Activated naive CD4-positive, alpha-beta T cell treated with anti-CD3 and anti-CD28 coated beads, Interleukin-2, amount 50 U/mL, for 72 hours (primary cell): ENCODE results near the gene HSD17B1. TPM values are rescaled to one million over a fixed set of nuclear protein-coding genes. Genes with fewer than 3 reads are reported as not detected.
A peak's percentile ranks its signal among the peaks of the same experiment; 100 is the strongest.
"Not testable (repeated sequence)": the region's sequence is repeated elsewhere in the genome, so short reads cannot be mapped to it uniquely, and the experiment has no call there.

Source experiments
- ATAC-seq, 2 donors: fragments of 150-1000 bp; cut with Tn5 transposase; 2 replicates each; pipeline ENCODE4 v1.10.0; 2021; ENCODE audit warnings: mild to moderate bottlenecking in 2 of 2, moderate library complexity in 2 of 2
- DNase-seq, 2 donors: peaks; one replicate each; pipeline ENCODE4 v3.0.0; 2021 to 2022; ENCODE audit warnings: low spot score in 2 of 2
- H3K27ac Mint-ChIP-seq, 2 donors: one replicate each; pipeline ENCODE4 v1.8.0; 2022; ENCODE audit warnings: mild to moderate bottlenecking in 2 of 2, mixed read lengths in 2 of 2
- H3K36me3 Mint-ChIP-seq, 2 donors: one replicate each; pipeline ENCODE4 v1.8.0; 2022; ENCODE audit warnings: mixed read lengths in 2 of 2
- H3K9me3 Mint-ChIP-seq, 2 donors: one replicate each; pipeline ENCODE4 v1.8.0; 2022; ENCODE audit warnings: mixed read lengths in 2 of 2
- total RNA-seq, 2 donors: library from RNA; stranded (reverse); gene quantifications; one replicate each; pipeline ENCODE4 v1.2.3, GENCODE V29; 2022

Gene HSD17B1
- total RNA-seq, 2 donors from 2014 or later = 0.76 to 1.7 TPM

DNA sequence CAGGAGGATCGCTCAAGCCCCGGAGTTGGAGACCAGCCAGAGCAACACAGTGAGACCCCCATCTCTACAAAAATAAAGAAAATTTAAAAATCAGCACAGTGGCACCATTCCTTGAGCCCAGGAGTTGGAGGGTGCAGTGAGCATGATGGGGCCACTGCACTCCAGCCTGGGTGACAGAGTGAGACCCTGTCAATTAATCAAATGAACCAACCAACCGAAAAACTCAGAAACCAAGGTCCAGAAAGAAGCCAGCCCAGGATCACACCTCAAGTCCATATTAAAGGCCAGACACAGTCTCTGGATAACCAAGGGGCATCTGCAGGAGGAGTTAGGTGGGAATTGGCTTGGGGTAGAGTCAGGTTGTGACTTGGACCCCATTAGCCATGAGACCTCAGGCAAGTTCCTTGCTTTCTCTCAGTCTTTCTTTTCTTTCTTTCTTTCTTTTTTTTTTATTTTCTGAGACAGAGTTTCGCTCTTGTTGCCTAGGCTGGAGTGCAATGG lies 2.4 kb downstream of the HSD17B1 start:
- H3K27ac Mint-ChIP-seq = peak overlapping the region; percentile 94 to 95
- H3K36me3 Mint-ChIP-seq = peaks cover 0 to 6% of the 10 kb centered on the region in 2 donors
- no peak for DNase-seq
- H3K9me3 Mint-ChIP-seq = no peaks in the 10 kb centered on the region
- peak; percentile 6 to 14 for ATAC-seq

DNA sequence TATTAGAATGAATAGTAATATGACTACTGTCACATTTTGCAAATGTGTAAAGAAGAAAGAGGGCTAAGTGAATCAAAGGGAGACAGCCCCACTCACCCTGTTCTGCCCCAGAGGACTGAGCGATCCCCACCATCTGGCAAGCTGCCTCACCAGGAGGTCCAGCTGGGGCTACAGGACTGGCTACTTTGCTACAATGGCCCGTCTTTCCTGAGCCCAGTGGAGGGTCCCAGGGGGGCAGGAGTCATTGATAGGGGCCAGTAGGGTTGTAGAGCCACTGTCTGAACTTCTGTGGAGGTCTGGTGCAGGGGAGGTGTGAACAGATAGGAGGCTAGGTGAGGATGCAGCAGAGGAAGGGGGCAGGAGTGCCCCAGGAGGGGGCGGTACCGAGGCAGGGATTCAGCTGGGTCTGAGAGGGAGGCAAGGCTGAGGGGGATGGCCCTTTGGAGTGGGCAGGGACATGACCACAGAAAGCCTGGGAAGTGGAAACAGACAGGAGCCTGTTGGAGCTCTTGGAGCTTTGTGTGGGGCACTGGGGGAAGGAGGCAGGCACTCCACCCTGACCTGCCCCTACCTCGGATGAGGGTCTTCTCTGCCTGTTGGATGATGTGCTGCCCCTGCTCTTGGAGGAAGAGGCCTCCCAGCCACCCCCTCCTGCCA lies 3.4 kb downstream of the HSD17B1 start:
- peak overlapping the region; percentile 9 to 95 for H3K27ac Mint-ChIP-seq
- DNase-seq, H3K36me3 Mint-ChIP-seq, H3K9me3 Mint-ChIP-seq: not testable (repeated sequence)
- peak in 1 of 2 donors; percentile 39 for ATAC-seq

DNA sequence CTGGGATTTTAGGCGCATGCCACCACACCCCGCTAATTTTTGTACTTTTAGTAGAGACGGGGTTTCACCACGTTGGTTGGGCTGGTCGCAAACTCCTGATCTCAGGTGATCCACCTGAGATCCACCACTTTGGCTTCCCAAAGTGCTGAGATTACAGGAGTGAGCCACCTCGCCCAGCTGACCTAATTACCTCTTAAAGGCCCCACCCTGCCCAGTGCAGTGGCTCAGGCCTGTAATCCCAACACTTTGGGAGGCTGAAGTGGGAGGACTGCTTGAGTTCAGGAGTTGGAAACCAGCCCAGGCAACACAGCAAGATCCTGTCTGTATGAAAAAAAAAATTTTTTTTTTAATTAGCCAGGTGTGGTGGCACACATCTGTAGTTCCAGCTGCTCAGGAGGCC lies 6.4 kb downstream of the HSD17B1 start:
- H3K9me3 Mint-ChIP-seq = no peaks in the 10 kb centered on the region
- DNase-seq = no peak
- H3K27ac Mint-ChIP-seq = peak overlapping the region in 1 of 2 donors; percentile 28
- peaks cover 23 to 30% of the 10 kb centered on the region in 2 donors for H3K36me3 Mint-ChIP-seq
- ATAC-seq = no peak

DNA sequence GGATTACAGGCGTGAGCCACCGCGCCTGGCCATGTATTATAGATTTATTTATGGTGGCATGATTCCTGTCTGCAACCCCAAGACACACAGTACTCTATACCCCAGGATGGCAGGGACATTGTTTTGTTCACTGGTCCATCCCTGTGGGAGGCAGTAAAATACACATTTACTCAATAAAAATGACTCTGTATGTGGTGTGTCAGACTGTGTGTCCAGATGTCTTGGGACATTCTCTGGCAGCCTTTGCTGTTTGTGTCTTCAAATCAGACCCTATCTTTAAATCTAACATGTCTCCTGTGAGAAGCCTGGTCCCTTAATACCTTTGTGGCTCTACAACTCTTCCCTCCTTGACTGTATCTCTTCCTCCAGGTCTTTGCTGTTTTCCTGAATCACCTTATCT lies 7.5 kb downstream of the HSD17B1 start:
- DNase-seq = no peak
- peaks cover 23 to 25% of the 10 kb centered on the region in 2 donors for H3K36me3 Mint-ChIP-seq
- H3K27ac Mint-ChIP-seq = no peak overlapping the region
- no peak for ATAC-seq
- H3K9me3 Mint-ChIP-seq = no peaks in the 10 kb centered on the region

DNA sequence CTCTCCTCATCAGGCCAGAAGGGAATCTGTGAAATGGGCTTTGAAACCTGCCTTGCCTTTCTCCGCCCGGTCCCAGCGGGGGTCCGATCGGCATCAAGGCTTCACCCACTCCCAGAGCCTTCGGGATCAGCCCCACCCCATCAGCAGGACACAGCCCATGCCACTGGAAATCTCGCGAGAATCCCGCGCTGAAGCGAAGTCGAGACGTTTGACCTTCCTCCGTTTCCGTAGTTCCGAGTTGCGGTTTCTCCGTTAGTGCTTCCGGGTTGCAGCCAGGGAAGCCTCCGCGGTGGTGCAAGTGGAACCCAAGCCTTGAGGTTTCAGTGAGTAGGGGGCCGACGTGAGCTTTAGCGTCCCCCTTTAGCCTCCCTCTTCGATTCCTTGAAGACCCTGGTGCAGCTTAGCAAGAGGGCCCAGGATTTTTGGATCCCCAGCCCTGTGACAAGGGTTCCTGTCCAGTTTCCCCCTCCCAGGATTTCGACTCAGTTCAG lies 9.2 kb downstream of the HSD17B1 start, which contains the start of gene COASY:
Gene COASY, plus strand, starts transcription at position 252 of the 491 bp plus-strand sequence. CDS start 475 bp downstream, outside the sequence.
- no peaks in the 10 kb centered on the region for H3K9me3 Mint-ChIP-seq

DNA sequence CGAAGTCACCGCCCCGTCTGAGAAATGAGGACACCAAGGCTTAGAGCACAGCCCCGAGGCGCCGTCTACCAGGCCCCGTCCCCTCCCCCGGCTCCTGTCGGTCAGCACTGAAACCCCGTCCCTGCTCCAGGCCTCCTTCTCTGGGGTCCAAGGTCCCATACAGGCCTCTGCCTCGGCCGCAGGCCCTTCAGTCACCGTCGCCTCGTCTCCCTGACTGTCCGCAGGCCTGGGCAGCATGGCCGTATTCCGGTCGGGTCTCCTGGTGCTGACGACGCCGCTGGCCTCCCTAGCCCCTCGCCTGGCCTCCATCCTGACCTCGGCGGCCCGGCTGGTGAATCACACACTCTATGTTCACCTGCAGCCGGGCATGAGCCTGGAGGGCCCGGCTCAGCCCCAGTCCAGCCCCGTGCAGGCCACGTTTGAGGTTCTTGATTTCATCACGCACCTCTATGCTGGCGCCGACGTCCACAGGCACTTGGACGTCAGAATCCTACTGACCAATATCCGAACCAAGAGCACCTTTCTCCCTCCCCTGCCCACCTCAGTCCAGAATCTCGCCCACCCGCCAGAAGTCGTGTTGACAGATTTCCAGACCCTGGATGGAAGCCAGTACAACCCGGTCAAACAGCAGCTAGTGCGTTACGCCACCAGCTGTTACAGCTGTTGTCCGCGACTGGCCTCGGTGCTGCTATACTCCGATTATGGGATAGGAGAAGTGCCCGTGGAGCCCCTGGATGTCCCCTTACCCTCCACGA lies 9.8 kb downstream of the HSD17B1 start:
- peak; percentile 15 to 31 for ATAC-seq
- DNase-seq = no peak
- Mint-ChIP-seq H3K36me3 (peaks cover 26 to 34% of the 10 kb centered on the region in 2 donors), H3K9me3 (no peaks in the 10 kb centered on the region), H3K27ac (peak overlapping the region; percentile 93 to 99)

More for the DNA sequence above, 9.2 kb downstream of the HSD17B1 start, which contains the start of gene COASY:
- ATAC-seq (peak; percentile 78 to 88), DNase-seq (peak; percentile 91 to 95)
- Mint-ChIP-seq H3K36me3 (peaks cover 25 to 29% of the 10 kb centered on the region in 2 donors), H3K27ac (peak within 1 kb of the TSS; percentile 93 to 99)

DNA sequence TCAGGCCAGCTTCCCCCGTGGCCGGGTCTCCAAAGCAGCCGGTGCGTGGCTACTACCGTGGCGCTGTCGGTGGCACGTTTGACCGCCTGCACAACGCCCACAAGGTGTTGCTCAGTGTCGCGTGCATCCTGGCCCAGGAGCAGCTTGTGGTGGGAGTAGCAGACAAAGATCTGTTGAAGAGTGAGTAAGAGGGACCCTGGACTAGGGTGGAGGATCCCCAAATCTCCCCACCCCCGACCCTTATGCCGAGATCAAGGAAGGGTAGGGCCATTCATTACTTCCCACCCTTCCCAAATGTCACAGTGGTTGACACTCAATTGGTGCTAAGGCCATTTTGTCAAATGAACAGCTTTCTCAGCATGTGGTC lies 10.4 kb downstream of the HSD17B1 start:
- peaks cover 31 to 38% of the 10 kb centered on the region in 2 donors for H3K36me3 Mint-ChIP-seq
- no peaks in the 10 kb centered on the region for H3K9me3 Mint-ChIP-seq
- no peak for DNase-seq
- no peak for ATAC-seq
- H3K27ac Mint-ChIP-seq = peak overlapping the region; percentile 93 to 99

DNA sequence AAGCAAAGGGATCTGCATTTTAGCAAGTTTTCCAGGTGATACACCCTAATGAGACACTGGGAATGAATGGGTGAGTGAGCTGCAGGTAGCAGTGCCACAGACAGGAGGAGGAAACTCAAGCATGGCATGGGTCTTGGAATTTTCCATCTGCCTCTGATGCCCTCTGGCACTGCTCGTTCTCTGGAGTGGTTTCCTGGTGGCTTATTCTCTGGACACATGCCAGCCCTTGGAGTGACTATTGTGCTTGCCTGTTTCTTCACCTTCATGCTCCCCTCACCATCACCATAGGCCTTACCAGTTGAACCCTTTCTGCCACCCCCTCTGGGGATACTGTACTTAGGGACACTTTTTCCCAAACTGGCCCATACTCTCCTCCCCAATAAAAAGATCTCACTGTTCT lies 10.8 kb downstream of the HSD17B1 start:
- Mint-ChIP-seq H3K36me3 (peaks cover 32 to 38% of the 10 kb centered on the region in 2 donors), H3K27ac (peak overlapping the region; percentile 93 to 99), H3K9me3 (no peaks in the 10 kb centered on the region)
- no peak for ATAC-seq
- no peak for DNase-seq

DNA sequence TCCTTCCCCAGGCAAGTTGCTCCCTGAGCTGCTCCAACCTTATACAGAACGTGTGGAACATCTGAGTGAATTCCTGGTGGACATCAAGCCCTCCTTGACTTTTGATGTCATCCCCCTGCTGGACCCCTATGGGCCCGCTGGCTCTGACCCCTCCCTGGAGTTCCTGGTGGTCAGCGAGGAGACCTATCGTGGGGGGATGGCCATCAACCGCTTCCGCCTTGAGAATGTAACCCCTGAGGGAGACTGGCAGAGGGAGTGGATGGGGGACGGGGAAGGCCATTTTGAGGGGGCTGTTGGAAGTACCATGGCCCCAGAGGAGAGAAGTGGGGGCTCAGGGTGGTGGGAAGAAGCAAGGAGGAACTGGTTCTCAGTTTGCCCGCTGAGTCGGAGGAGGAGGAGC lies 11.2 kb downstream of the HSD17B1 start:
- peaks cover 36 to 38% of the 10 kb centered on the region in 2 donors for H3K36me3 Mint-ChIP-seq
- ATAC-seq = no peak
- H3K27ac Mint-ChIP-seq = peak overlapping the region; percentile 93 to 99

DNA sequence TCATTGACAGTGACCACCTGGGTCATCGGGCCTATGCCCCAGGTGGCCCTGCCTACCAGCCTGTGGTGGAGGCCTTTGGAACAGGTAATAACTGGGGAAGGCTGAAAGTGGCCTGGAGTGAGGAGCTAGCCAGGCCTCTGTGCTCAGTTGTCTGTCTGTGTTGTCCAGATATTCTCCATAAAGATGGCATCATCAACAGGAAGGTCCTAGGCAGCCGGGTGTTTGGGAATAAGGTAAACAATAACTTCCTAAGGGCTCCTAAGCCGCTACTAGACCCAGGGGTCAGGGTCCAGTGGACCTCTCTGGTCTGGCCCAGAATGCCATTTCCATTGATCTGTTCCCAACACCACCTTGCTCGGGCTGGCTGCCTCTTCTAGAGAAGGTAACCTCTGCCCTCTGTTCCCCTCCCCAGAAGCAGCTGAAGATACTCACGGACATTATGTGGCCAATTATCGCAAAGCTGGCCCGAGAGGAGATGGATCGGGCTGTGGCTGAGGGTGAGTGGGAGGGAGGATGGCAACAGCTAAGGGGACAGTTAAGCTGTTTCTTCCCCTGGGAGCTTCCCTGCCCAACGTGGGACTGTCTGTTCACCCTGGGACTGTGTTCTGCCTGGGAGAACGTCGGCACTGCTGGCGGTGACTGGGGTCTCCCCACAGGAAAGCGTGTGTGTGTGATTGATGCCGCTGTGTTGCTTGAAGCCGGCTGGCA lies 12.2 kb downstream of the HSD17B1 start:
- Mint-ChIP-seq H3K27ac (peak overlapping the region in 1 of 2 donors; percentile 93), H3K9me3 (no peaks in the 10 kb centered on the region), H3K36me3 (peaks cover 38 to 40% of the 10 kb centered on the region in 2 donors)
- ATAC-seq (no peak), DNase-seq (no peak)

More for the DNA sequence above, 11.2 kb downstream of the HSD17B1 start:
- no peaks in the 10 kb centered on the region for H3K9me3 Mint-ChIP-seq
- no peak for DNase-seq

DNA sequence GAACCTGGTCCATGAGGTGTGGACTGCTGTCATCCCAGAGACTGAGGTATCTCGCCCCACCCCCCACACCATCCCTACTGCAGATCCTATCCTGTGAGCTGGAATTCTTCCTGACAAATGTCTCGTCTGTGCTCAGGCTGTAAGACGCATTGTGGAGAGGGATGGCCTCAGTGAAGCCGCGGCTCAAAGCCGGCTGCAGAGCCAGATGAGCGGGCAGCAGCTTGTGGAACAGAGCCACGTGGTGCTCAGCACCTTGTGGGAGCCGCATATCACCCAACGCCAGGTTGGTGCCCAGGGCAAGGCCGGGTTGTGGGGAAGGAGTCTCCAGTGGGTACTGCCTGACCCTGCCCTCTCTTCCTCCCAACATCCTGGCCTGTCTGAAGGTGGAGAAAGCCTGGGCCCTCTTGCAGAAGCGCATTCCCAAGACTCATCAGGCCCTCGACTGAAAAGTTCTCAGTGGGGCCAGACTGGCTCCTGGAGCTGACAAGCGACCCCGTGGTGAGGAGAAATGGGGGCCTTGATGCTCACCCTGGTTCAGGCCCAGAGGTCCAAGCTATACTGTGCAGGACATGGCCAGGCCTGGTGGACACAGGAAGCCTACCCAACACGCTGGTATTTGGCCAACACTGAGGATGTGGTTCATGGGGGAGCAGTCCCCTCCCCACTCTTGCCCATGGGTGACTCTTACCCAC lies 12.9 kb downstream of the HSD17B1 start:
- DNase-seq = no peak
- no peak for ATAC-seq
- Mint-ChIP-seq H3K27ac (peak overlapping the region; percentile 94 to 98), H3K9me3 (no peaks in the 10 kb centered on the region), H3K36me3 (peaks cover 38 to 40% of the 10 kb centered on the region in 2 donors)

DNA sequence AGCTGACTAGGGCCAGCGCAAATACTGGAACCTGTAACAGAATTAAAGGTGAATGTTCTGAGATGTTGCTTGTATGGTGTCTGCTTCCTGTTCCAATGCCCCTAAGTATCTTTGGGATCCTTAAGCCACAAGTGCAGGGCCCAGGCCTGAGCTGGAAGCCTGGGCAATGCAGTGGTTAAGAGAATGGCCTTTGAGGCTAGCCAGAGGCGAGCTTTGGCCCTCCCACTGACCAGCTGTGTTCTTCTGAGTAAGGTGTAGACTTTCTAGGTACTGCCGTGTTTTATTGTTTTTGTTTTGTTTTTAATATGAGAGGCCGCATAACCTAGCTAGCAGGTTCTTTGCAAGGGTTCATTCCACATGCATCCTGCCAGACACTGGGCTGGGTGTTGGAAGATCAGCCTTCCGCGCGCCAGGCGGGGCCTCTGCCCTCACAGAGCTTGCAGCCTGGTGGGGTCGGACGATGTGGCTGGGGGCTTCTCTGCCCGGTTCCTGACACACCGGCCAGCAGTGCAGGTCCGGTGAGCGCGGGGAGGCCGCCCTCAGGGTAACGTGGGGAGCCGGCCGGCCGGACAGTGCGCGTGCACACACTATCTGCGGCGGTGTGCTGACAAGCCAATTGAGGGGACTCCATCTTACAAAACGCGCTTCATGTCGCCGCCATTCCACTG lies 13.6 kb downstream of the HSD17B1 start:
- DNase-seq (no peak), ATAC-seq (no peak)
- H3K36me3 Mint-ChIP-seq = peaks cover 38 to 40% of the 10 kb centered on the region in 2 donors
- H3K9me3 Mint-ChIP-seq = no peaks in the 10 kb centered on the region
- peak overlapping the region; percentile 94 to 98 for H3K27ac Mint-ChIP-seq

DNA sequence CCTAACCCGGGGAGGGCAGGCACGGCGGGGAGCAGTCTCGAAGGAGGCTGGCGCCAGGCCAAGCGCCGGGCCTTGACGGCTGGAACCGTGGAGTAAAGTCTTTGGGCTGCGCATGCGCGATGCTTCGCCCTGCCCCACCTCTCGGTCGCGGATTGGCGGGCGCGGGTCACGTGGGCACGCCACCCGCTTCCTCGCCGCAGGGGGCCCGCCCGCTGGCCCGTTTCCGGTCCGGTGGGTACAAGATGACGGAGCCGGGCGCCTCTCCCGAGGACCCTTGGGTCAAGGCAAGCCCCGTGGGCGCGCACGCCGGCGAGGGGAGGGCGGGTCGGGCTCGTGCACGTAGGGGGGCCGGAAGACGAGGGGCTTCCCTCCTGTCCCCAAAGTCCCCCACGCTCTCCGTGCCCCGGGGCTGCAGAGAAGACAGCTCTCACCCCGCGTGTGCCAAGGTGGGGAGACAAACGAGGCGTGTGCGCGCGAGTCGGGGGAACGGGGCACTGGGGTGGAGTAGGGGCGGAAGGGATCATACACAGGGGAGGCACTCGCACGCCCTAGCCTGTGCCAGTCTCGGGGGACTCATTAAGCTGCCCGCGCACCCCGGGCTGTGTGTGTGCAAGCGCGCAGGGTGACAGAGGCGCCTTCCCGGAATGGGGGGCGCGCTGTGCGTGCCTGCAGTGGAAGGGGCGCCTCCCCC lies 14.3 kb downstream of the HSD17B1 start, which contains the start of gene MLX:
Gene MLX, plus strand, starts transcription at position 218 of the 691 bp plus-strand sequence. Its CDS starts 25 bp downstream, at position 243.
- Mint-ChIP-seq H3K9me3 (no peaks in the 10 kb centered on the region), H3K27ac (peak within 1 kb of the TSS; percentile 94 to 98), H3K36me3 (peaks cover 35 to 38% of the 10 kb centered on the region in 2 donors)
- peak; percentile 94 for DNase-seq
- peak; percentile 77 to 82 for ATAC-seq

DNA sequence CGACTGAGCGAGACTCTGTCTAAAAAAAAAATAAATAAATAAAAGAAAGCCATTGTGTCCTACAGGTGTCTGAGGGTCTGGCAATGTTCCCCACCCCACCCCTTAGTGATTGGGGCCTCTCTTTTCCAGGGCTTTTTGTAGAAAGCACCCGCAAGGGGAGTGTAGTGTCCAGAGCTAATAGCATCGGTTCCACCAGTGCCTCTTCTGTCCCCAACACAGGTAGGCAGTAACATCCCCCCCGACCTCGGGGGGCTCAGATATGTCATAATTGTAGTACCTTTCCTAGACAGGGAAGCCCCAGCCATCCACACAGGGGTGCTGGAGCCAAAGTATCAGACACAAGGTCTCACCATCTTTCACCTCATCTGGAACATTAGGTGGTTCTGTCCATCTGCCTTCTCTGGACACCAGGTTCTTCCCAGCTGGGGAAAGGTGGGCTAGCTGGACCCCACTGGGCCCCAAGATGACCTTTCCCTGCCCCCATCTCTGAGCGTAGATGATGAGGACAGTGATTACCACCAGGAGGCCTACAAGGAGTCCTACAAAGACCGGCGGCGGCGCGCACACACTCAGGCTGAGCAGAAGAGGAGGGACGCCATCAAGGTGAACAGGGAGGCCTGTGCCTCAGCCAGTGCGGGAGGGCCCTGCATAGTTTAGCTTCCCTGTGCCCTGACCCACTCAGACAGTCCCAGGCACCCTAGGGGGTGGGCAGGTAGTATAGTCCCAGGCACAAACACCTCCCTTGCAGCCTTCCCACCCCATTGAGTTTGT lies 15.8 kb downstream of the HSD17B1 start:
- ATAC-seq (no peak), DNase-seq (no peak)
- Mint-ChIP-seq H3K36me3 (peaks cover 31 to 34% of the 10 kb centered on the region in 2 donors), H3K9me3 (no peaks in the 10 kb centered on the region), H3K27ac (peak overlapping the region; percentile 50 to 94)
